Measurements from ENCODE around the gene ATP2C2.

Gene ATP2C2

DNA sequence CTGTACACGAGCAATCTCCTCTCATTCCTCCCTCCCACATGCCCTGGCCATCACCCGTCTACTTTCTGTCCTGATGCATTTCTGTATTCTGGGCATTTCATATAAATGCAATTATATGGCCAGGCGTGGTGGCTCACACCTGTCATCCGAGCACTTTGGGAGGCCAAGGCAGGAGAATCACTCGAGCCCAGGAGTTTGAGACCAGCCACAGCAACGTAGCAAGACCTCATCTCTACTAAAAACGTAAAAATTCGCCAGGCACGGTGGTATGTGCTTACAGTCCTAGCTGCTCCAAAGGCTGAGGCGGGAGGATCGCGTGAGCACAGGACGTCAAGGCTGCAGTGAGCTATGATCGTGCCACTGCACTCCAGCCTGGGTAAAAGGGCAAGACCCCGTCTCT, 131.3 kb downstream of the ATP2C2 start:
- peaks cover 6% of the 10 kb centered on the region for H3K4me1 ChIP-seq (ENCODE audit: insufficient read depth, low read length, severe bottlenecking)
- TF ChIP-seq CTCF (IDR thresholded peaks at IDR 0.05; ENCODE audit: low read length) (no peak), EZH2 (IDR thresholded peaks at IDR 0.05; ENCODE audit: borderline replicate concordance, low read length) (no peak)
- H3K27me3 ChIP-seq (ENCODE audit: insufficient read depth, low read length): no peaks in the 10 kb centered on the region
- H3K79me2 ChIP-seq (ENCODE audit: insufficient read depth, low read length): no peaks in the 10 kb centered on the region
- no peak overlapping the region for H2AFZ ChIP-seq (ENCODE audit: low read length)
- peaks cover 9% of the 10 kb centered on the region for H3K36me3 ChIP-seq (ENCODE audit: insufficient read depth, low read length)
- H4K20me1 ChIP-seq (ENCODE audit: insufficient read depth, low read length): no peaks in the 10 kb centered on the region
- H3K9me3 ChIP-seq (ENCODE audit: low read length): no peaks in the 10 kb centered on the region
- no peak overlapping the region for H3K4me2 ChIP-seq (ENCODE audit: low read length)
- H3K9me2 ChIP-seq (ENCODE audit: low read depth, low read length): no peaks in the 10 kb centered on the region
- H3F3A ChIP-seq (ENCODE audit: insufficient read depth, low read length): no peaks in the 10 kb centered on the region
- no peak overlapping the region for H3K9ac ChIP-seq (ENCODE audit: low read length)
- no peak overlapping the region for H3K4me3 ChIP-seq (ENCODE audit: low read depth, low read length, poor library complexity, severe bottlenecking)
- no peak overlapping the region for H3K27ac ChIP-seq (ENCODE audit: low read depth, low read length, poor library complexity, severe bottlenecking)

- H3K4me2 ChIP-seq (ENCODE audit: low read length): no peak overlapping the region
- H3K9ac ChIP-seq (ENCODE audit: low read length): no peak overlapping the region
- no peak overlapping the region for H3K27ac ChIP-seq (ENCODE audit: low read depth, low read length, poor library complexity, severe bottlenecking)
- H3K36me3 ChIP-seq (ENCODE audit: insufficient read depth, low read length): 0 out of 2 replicates have a peak, but pooled peaks cover 2% of the 10 kb centered on the region
- no peaks in the 10 kb centered on the region for H3K79me2 ChIP-seq (ENCODE audit: insufficient read depth, low read length)
- no peaks in the 10 kb centered on the region for H3F3A ChIP-seq (ENCODE audit: insufficient read depth, low read length)
- no peak overlapping the region for H2AFZ ChIP-seq (ENCODE audit: low read length)
- no peaks in the 10 kb centered on the region for H3K27me3 ChIP-seq (ENCODE audit: insufficient read depth, low read length)
- no peaks in the 10 kb centered on the region for H3K9me2 ChIP-seq (ENCODE audit: low read depth, low read length)
- H3K4me1 ChIP-seq (ENCODE audit: insufficient read depth, low read length, severe bottlenecking): peaks cover 11% of the 10 kb centered on the region
- TF ChIP-seq CTCF (IDR thresholded peaks at IDR 0.05; ENCODE audit: low read length) (no peak), EZH2 (IDR thresholded peaks at IDR 0.05; ENCODE audit: borderline replicate concordance, low read length) (no peak)
- no peaks in the 10 kb centered on the region for H4K20me1 ChIP-seq (ENCODE audit: insufficient read depth, low read length)
- H3K4me3 ChIP-seq (ENCODE audit: low read depth, low read length, poor library complexity, severe bottlenecking): no peak overlapping the region
- H3K9me3 ChIP-seq (ENCODE audit: low read length): no peaks in the 10 kb centered on the region
Measured at GRCh38 chr16:84500531-84500930, 132.2 kb downstream of the ATP2C2 start.

- Histone ChIP-seq H3K9me2 (ENCODE audit: low read depth, low read length) (no peaks in the 10 kb centered on the region), H2AFZ (ENCODE audit: low read length) (no peak overlapping the region), H3K4me1 (ENCODE audit: insufficient read depth, low read length, severe bottlenecking) (peaks cover 18% of the 10 kb centered on the region), H3K36me3 (ENCODE audit: insufficient read depth, low read length) (no peaks in the 10 kb centered on the region), H4K20me1 (ENCODE audit: insufficient read depth, low read length) (no peaks in the 10 kb centered on the region), H3F3A (ENCODE audit: insufficient read depth, low read length) (0 out of 2 replicates have a peak, but pooled peaks cover 4% of the 10 kb centered on the region), H3K4me2 (ENCODE audit: low read length) (no peak overlapping the region), H3K4me3 (ENCODE audit: low read depth, low read length, poor library complexity, severe bottlenecking) (no peak overlapping the region), H3K9me3 (ENCODE audit: low read length) (no peaks in the 10 kb centered on the region), H3K27ac (ENCODE audit: low read depth, low read length, poor library complexity, severe bottlenecking) (no peak overlapping the region), H3K27me3 (ENCODE audit: insufficient read depth, low read length) (no peaks in the 10 kb centered on the region), H3K9ac (ENCODE audit: low read length) (no peak overlapping the region), H3K79me2 (ENCODE audit: insufficient read depth, low read length) (no peaks in the 10 kb centered on the region)
- TF ChIP-seq CTCF (IDR thresholded peaks at IDR 0.05; ENCODE audit: low read length) (no peak), EZH2 (IDR thresholded peaks at IDR 0.05; ENCODE audit: borderline replicate concordance, low read length) (no peak)
Measured at GRCh38 chr16:84501077-84501735, 132.9 kb downstream of the ATP2C2 start.

Data from OCI-LY1 (cell line).